ENCODE results near the gene NUP210L.

The NUP210L gene

DNA sequence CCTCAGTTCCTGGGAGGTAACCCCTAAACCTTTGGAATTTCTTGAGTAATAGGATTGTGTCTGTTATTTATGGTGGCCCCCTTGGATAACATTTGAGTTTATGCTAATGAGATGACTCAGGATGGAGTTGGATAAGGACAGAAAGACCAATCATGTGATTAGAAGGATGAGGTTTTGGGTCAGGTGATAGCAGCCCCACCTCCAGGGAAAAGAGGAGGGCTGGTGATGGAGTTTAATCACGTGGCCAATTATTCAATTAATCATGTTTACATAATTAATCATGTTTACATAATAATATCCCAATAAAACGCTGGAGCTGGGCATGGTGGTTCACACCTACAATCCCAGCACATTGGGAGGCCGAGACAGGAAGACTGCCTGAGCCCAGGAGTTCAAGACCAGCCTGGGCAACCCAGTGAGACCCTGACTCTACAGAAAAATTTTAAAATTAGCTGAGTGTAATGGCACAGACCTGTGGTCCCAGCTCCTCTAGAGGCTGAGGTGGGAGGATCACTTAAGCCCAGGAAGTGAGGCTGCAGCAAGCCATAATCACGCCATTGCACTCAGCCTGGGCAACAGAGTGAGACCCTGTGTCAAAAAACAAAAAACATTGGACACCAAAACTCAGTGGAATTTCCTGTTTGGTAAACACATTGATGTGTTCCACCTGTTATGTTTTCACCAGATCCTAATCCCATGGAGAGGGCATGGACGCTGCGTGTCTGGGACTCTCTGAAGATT, 73.3 kb downstream of the NUP210L start:
- no peak overlapping the region for H4K8ac ChIP-seq (ENCODE audit: low read depth, low read length)
- no peaks in the 10 kb centered on the region for H3K79me2 ChIP-seq (ENCODE audit: control insufficient read depth, insufficient read depth, low read length, poor library complexity)
- H2BK5ac ChIP-seq (ENCODE audit: low read depth, low read length, poor library complexity), result no peak overlapping the region
- H4K12ac ChIP-seq (ENCODE audit: low read depth, low read length), result no peak overlapping the region
- H3K4me2 ChIP-seq (ENCODE audit: low read length), result no peak overlapping the region
- H3K27me3 ChIP-seq (ENCODE audit: insufficient read depth, low read length), result no peaks in the 10 kb centered on the region
- no peaks in the 10 kb centered on the region for H3K79me1 ChIP-seq (ENCODE audit: low read length)
- no peak for DNase-seq
- no peak overlapping the region for H2AFZ ChIP-seq (ENCODE audit: insufficient read depth, low read length, poor library complexity)
- no peak overlapping the region for H2AK5ac ChIP-seq (ENCODE audit: low read length)
- H3K4me1 ChIP-seq (ENCODE audit: control insufficient read depth in 1 of 2, insufficient read depth in 2 of 2, low read length in 2 of 2), result no peaks in the 10 kb centered on the region
- no peak overlapping the region for H3K27ac ChIP-seq (ENCODE audit: low read depth, low read length)
- H2BK12ac ChIP-seq (ENCODE audit: low read length), result no peak overlapping the region
- H3K18ac ChIP-seq (ENCODE audit: low read length), result no peak overlapping the region
- no peak overlapping the region for H3K23ac ChIP-seq (ENCODE audit: low read length)
- WGBS (ENCODE audit: extremely low coverage, insufficient coverage, insufficient read length), result no CpG with 5 or more reads among the region's 6 CpGs
- H3K4ac ChIP-seq (ENCODE audit: low read depth, low read length), result no peak overlapping the region
- H3K4me3 ChIP-seq (ENCODE audit: low read depth, low read length), result no peak overlapping the region
- no peak overlapping the region for H3K9ac ChIP-seq (ENCODE audit: low read length)
- H3K9me3 ChIP-seq (ENCODE audit: insufficient read depth, low read depth, low read length), result no peaks in the 10 kb centered on the region
- no peak overlapping the region for H4K91ac ChIP-seq (ENCODE audit: low read depth, low read length)
- H3K14ac ChIP-seq (ENCODE audit: low read length), result no peak overlapping the region
- H2BK120ac ChIP-seq (ENCODE audit: insufficient read depth, low read length, poor library complexity), result no peak overlapping the region
- no peaks in the 10 kb centered on the region for H3K36me3 ChIP-seq (ENCODE audit: control insufficient read depth in 1 of 2, insufficient read depth in 2 of 2, low read length in 2 of 2)

DNA sequence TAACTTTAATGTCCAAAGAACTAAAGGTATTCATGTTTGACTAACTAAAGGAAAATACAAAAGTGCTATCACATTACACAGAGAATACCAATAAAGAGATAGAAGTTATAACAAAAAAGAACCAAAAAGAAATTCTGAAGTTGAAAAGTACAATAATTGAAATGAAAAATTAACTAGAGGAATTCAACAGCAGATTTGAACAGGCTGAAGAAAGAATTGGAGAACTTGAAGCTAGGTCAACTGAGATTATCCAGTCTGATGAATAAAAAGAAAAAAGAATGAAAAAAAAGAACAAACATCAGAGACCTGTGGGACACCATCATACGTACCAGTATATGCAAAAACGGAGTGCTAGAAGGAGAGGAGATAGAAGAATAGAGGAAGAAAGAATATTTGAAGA, 78.5 kb downstream of the NUP210L start:
- H2AK5ac ChIP-seq (ENCODE audit: low read length), result no peak overlapping the region
- H3K79me2 ChIP-seq (ENCODE audit: control insufficient read depth, insufficient read depth, low read length, poor library complexity), result no peaks in the 10 kb centered on the region
- no peak overlapping the region for H3K9ac ChIP-seq (ENCODE audit: low read length)
- H2AFZ ChIP-seq (ENCODE audit: insufficient read depth, low read length, poor library complexity), result no peak overlapping the region
- WGBS (ENCODE audit: extremely low coverage, insufficient coverage, insufficient read length), result no CpG with 5 or more reads among the region's 2 CpGs
- no peaks in the 10 kb centered on the region for H3K79me1 ChIP-seq (ENCODE audit: low read length)
- H3K18ac ChIP-seq (ENCODE audit: low read length), result no peak overlapping the region
- H3K23ac ChIP-seq (ENCODE audit: low read length), result no peak overlapping the region
- no peaks in the 10 kb centered on the region for H3K36me3 ChIP-seq (ENCODE audit: control insufficient read depth in 1 of 2, insufficient read depth in 2 of 2, low read length in 2 of 2)
- no peak overlapping the region for H4K12ac ChIP-seq (ENCODE audit: low read depth, low read length)
- no peaks in the 10 kb centered on the region for H3K27me3 ChIP-seq (ENCODE audit: insufficient read depth, low read length)
- H4K91ac ChIP-seq (ENCODE audit: low read depth, low read length), result no peak overlapping the region
- H3K4me2 ChIP-seq (ENCODE audit: low read length), result no peak overlapping the region
- no peak overlapping the region for H3K4ac ChIP-seq (ENCODE audit: low read depth, low read length)
- no peaks in the 10 kb centered on the region for H3K4me1 ChIP-seq (ENCODE audit: control insufficient read depth in 1 of 2, insufficient read depth in 2 of 2, low read length in 2 of 2)
- no peak for DNase-seq
- H2BK120ac ChIP-seq (ENCODE audit: insufficient read depth, low read length, poor library complexity), result no peak overlapping the region
- H2BK12ac ChIP-seq (ENCODE audit: low read length), result no peak overlapping the region
- H3K27ac ChIP-seq (ENCODE audit: low read depth, low read length), result no peak overlapping the region
- no peaks in the 10 kb centered on the region for H3K9me3 ChIP-seq (ENCODE audit: insufficient read depth, low read depth, low read length)
- no peak overlapping the region for H3K4me3 ChIP-seq (ENCODE audit: low read depth, low read length)
- no peak overlapping the region for H2BK5ac ChIP-seq (ENCODE audit: low read depth, low read length, poor library complexity)
- no peak overlapping the region for H3K14ac ChIP-seq (ENCODE audit: low read length)
- no peak overlapping the region for H4K8ac ChIP-seq (ENCODE audit: low read depth, low read length)

DNA sequence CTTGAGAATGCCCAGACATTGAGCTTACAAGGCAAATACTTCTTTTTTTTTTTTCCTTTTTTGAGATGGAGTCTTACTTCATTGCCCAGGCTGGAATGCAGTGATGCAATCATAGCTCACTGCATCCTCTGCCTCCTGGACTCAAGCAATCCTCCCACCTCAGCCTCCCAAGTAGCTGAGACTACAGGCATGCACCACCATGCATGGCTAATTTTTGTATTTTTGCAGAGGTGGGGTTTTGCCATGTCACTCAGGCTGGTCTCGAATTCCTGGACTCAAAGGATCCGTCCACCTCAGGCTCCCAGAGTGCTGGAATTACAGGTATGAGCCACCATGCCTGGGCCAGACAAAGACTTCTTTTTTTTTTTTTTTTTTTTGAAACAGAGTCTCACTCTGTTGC, 79.1 kb downstream of the NUP210L start:
- no peaks in the 10 kb centered on the region for H3K36me3 ChIP-seq (ENCODE audit: control insufficient read depth in 1 of 2, insufficient read depth in 2 of 2, low read length in 2 of 2)
- H3K9ac ChIP-seq (ENCODE audit: low read length), result no peak overlapping the region
- no peak overlapping the region for H3K4me3 ChIP-seq (ENCODE audit: low read depth, low read length)
- no peak overlapping the region for H3K27ac ChIP-seq (ENCODE audit: low read depth, low read length)
- H4K91ac ChIP-seq (ENCODE audit: low read depth, low read length), result no peak overlapping the region
- H3K9me3 ChIP-seq (ENCODE audit: insufficient read depth, low read depth, low read length), result no peaks in the 10 kb centered on the region
- no peak overlapping the region for H4K12ac ChIP-seq (ENCODE audit: low read depth, low read length)
- no peak overlapping the region for H3K14ac ChIP-seq (ENCODE audit: low read length)
- no peak overlapping the region for H3K23ac ChIP-seq (ENCODE audit: low read length)
- H3K4me2 ChIP-seq (ENCODE audit: low read length), result no peak overlapping the region
- H3K79me2 ChIP-seq (ENCODE audit: control insufficient read depth, insufficient read depth, low read length, poor library complexity), result no peaks in the 10 kb centered on the region
- no peaks in the 10 kb centered on the region for H3K79me1 ChIP-seq (ENCODE audit: low read length)
- no peaks in the 10 kb centered on the region for H3K27me3 ChIP-seq (ENCODE audit: insufficient read depth, low read length)
- no peaks in the 10 kb centered on the region for H3K4me1 ChIP-seq (ENCODE audit: control insufficient read depth in 1 of 2, insufficient read depth in 2 of 2, low read length in 2 of 2)
- no peak overlapping the region for H4K8ac ChIP-seq (ENCODE audit: low read depth, low read length)
- H2AFZ ChIP-seq (ENCODE audit: insufficient read depth, low read length, poor library complexity), result no peak overlapping the region
- no peak overlapping the region for H2BK120ac ChIP-seq (ENCODE audit: insufficient read depth, low read length, poor library complexity)
- no peak overlapping the region for H3K4ac ChIP-seq (ENCODE audit: low read depth, low read length)
- H2AK5ac ChIP-seq (ENCODE audit: low read length), result no peak overlapping the region
- H3K18ac ChIP-seq (ENCODE audit: low read length), result no peak overlapping the region
- no peak overlapping the region for H2BK5ac ChIP-seq (ENCODE audit: low read depth, low read length, poor library complexity)
- WGBS (ENCODE audit: extremely low coverage, insufficient coverage, insufficient read length), result no CpG with 5 or more reads among the region's 2 CpGs
- H2BK12ac ChIP-seq (ENCODE audit: low read length), result no peak overlapping the region
- DNase-seq, result peak; percentile 70 to 75

DNA sequence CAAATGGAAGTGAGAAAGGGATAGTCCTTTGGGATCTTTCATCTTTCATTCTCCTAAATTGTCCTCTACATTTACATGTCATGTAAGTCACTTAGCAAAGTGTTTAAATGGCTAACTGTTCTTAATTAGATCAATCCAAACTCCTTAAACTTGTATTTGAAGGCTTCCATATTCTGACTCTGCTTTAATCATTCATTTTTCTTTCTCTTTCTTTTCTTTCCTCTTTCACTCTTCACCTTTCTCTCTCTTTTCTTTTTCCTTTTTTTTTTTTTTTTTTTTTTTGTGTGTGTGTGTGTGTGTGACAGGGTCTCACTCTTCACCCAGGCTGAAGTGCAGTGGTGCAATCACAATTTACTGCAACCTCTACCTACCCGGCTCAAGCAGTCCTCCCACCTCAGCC, 92.6 kb downstream of the NUP210L start:
- H2AK5ac ChIP-seq (ENCODE audit: low read length), result no peak overlapping the region
- no peaks in the 10 kb centered on the region for H3K79me1 ChIP-seq (ENCODE audit: low read length)
- H2BK5ac ChIP-seq (ENCODE audit: low read depth, low read length, poor library complexity), result no peak overlapping the region
- H3K14ac ChIP-seq (ENCODE audit: low read length), result no peak overlapping the region
- no peak overlapping the region for H3K4me3 ChIP-seq (ENCODE audit: low read depth, low read length)
- H3K9me3 ChIP-seq (ENCODE audit: insufficient read depth, low read depth, low read length), result no peaks in the 10 kb centered on the region
- no peak overlapping the region for H3K9ac ChIP-seq (ENCODE audit: low read length)
- H3K36me3 ChIP-seq (ENCODE audit: control insufficient read depth in 1 of 2, insufficient read depth in 2 of 2, low read length in 2 of 2), result no peaks in the 10 kb centered on the region
- no peaks in the 10 kb centered on the region for H3K79me2 ChIP-seq (ENCODE audit: control insufficient read depth, insufficient read depth, low read length, poor library complexity)
- H4K91ac ChIP-seq (ENCODE audit: low read depth, low read length), result no peak overlapping the region
- no peaks in the 10 kb centered on the region for H3K27me3 ChIP-seq (ENCODE audit: insufficient read depth, low read length)
- no peak overlapping the region for H2AFZ ChIP-seq (ENCODE audit: insufficient read depth, low read length, poor library complexity)
- no peak overlapping the region for H3K27ac ChIP-seq (ENCODE audit: low read depth, low read length)
- no peak overlapping the region for H3K4me2 ChIP-seq (ENCODE audit: low read length)
- H2BK120ac ChIP-seq (ENCODE audit: insufficient read depth, low read length, poor library complexity), result no peak overlapping the region
- no peak overlapping the region for H4K12ac ChIP-seq (ENCODE audit: low read depth, low read length)
- WGBS (ENCODE audit: extremely low coverage, insufficient coverage, insufficient read length), result no CpG with 5 or more reads among the region's 1 CpG
- no peak overlapping the region for H3K18ac ChIP-seq (ENCODE audit: low read length)
- H3K23ac ChIP-seq (ENCODE audit: low read length), result no peak overlapping the region
- no peak overlapping the region for H2BK12ac ChIP-seq (ENCODE audit: low read length)
- H3K4ac ChIP-seq (ENCODE audit: low read depth, low read length), result no peak overlapping the region
- DNase-seq, result no peak
- no peaks in the 10 kb centered on the region for H3K4me1 ChIP-seq (ENCODE audit: control insufficient read depth in 1 of 2, insufficient read depth in 2 of 2, low read length in 2 of 2)
- no peak overlapping the region for H4K8ac ChIP-seq (ENCODE audit: low read depth, low read length)

All from trophoblast cell (in vitro differentiated cells and primary cell).